ENCODE measurements around the gene ERICH4. TPM values are rescaled to one million over a fixed set of nuclear protein-coding genes. Genes with fewer than 3 reads are reported as not detected.
"Not testable (repeated sequence)": the region's sequence is repeated elsewhere in the genome, so short reads cannot be mapped to it uniquely, and the experiment has no call there.

ERICH4 gene
- total and polyA plus RNA-seq, 2 of the 8 experiments (the other 6 are each of a cell fraction or from before 2014, with no cell fraction given): not detected

DNA sequence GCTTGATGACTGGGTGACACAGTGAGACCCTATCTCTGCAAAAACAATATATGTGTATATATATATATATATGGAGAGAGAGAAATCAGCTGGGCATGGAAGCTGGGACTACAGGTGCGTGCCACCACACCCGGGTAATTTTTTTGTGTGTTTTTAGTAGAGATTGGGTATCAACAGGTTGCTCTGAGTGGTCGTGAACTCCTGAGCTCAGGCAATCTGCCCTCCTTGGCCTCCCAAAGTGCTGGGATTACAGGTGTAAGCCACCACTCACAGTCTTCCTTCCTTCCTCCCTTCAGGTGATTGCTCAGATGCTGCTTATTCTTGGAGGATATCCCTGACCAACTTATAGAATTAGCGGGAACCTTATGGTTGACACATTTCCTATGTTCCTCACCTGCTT, 41.9 kb downstream of the ERICH4 start (continued):
- no peak for TF ChIP-seq SP2 (IDR thresholded peaks at IDR 0.05; ENCODE audit: low read length)

DNA sequence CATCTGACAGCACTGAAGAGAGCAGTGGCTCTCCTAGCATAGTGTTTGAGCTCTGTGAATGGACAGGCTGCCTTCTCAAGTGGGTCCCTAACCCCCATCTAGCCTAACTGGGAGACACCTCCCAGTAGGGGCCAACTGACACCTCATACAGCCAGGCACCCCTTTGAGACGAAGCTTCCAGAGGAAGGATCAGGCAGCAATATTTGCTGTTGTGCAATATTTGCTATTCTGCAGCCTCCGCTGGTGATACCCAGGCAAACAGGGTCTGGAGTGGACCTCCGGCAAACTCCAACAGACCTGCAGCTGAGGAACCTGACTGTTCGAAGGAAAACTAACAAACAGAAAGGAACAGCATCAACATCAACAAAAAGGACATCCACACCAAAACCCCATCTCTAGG, 44.0 kb downstream of the ERICH4 start:
- H3K4me2 ChIP-seq (ENCODE audit: insufficient read depth in 1 of 2, low read depth in 2 of 2, low read length in 2 of 2); DNase-seq (ENCODE audit: low read depth in 1 of 2, low spot score in 2 of 2); H3K23ac ChIP-seq (ENCODE audit: insufficient read length); FAIRE-seq; H3K27ac ChIP-seq (ENCODE audit: low read depth, low read length); H2AFZ ChIP-seq (ENCODE audit: low read length); POLR2A ChIA-PET (ENCODE audit: partially characterized antibody); H3K14ac ChIP-seq (ENCODE audit: insufficient read length); H2BK120ac ChIP-seq (replicated peaks; ENCODE audit: low read depth, low read length); H2BK5ac ChIP-seq (ENCODE audit: low read depth, low read length); H4K91ac ChIP-seq (replicated peaks; ENCODE audit: insufficient read length, low read length); H3K79me2 ChIP-seq (ENCODE audit: control insufficient read depth in 1 of 2, insufficient read depth in 2 of 2, low read length in 2 of 2); H3K18ac ChIP-seq (ENCODE audit: extremely low read depth, low read length); H4K8ac ChIP-seq (ENCODE audit: extremely low read depth, insufficient read depth, low read length); H2AK5ac ChIP-seq (ENCODE audit: low read depth, low read length); H2BK15ac ChIP-seq (ENCODE audit: low read length); H3K36me3 ChIP-seq (ENCODE audit: control insufficient read depth in 2 of 4, insufficient read depth in 4 of 4, low read length in 3 of 4); H3K27me3 ChIP-seq (replicated peaks in 1 of 4; ENCODE audit: control insufficient read depth in 3 of 4, extremely low read depth in 1 of 4, insufficient read depth in 3 of 4, low read length in 3 of 4); H2BK20ac ChIP-seq (ENCODE audit: low read length); H4K5ac ChIP-seq (ENCODE audit: insufficient read length, low read depth, low read length); H2BK12ac ChIP-seq (ENCODE audit: low read depth, low read length); H3K23me2 ChIP-seq (ENCODE audit: low read depth, low read length); H3K79me1 ChIP-seq (ENCODE audit: low read depth, low read length); H3K9ac ChIP-seq (replicated peaks in 1 of 4; ENCODE audit: extremely low read depth in 1 of 4, low read depth in 3 of 4, low read length in 3 of 4); H3K4me3 ChIP-seq (ENCODE audit: extremely low read depth in 1 of 4, insufficient read depth in 2 of 4, low read depth in 3 of 4, low read length in 4 of 4); H3K4ac ChIP-seq (replicated peaks; ENCODE audit: insufficient read length, low read depth, low read length); H3K4me1 ChIP-seq (replicated peaks in 1 of 4; ENCODE audit: control insufficient read depth in 3 of 4, insufficient read depth in 4 of 4, low read length in 3 of 4); H4K20me1 ChIP-seq (replicated peaks in 1 of 2; ENCODE audit: control insufficient read depth in 1 of 2, insufficient read depth in 2 of 2, low read length in 2 of 2); H3K56ac ChIP-seq (replicated peaks; ENCODE audit: insufficient read length, low read depth, low read length): not testable (repeated sequence)
- H3K9me3 ChIP-seq (ENCODE audit: insufficient read depth in 2 of 2, low read depth in 1 of 2, low read length in 1 of 2): peaks cover 39 to 49% of the 10 kb centered on the region in 2 experiments
- CTCF ChIA-PET (ENCODE audit: partially characterized antibody): interaction anchor here (1.4 kb wide), 1 partner anchor 292 kb away, joined by 3 read pairs; no protein-coding TSS in a partner anchor
- WGBS, 2 experiments (ENCODE audit: extremely low coverage in 1 of 2, insufficient coverage in 1 of 2, insufficient read length in 1 of 2, insufficient replicate concordance in 2 of 2, low coverage in 1 of 2, low lambda C conversion rate in 2 of 2, missing lambda C conversion rate in 1 of 2): 87% methylated on average over 4 of the region's 4 CpGs; no CpG with 5 or more reads in 1 of the 2 experiments
